MM.1S (cell line): ENCODE measurements around the gene ZNF174.

Source experiments
- DNase-seq: peaks from one replicate; pipeline ENCODE4 v3.0.0-alpha.2; 2015
- H2AFZ ChIP-seq: fragments of 300-600 bp; sonication (generic); 2 replicates; pipeline ENCODE4 v1.6.0; 2016; ENCODE audit warnings: antibody characterized with exemption, low read length
- H3F3A ChIP-seq: fragments of 300-600 bp; sonication (generic); 2 replicates; pipeline ENCODE4 v1.6.1; 2016; ENCODE audit warnings: mild to moderate bottlenecking, antibody characterized with exemption, low read length, moderate library complexity, mixed read lengths; ENCODE audit not compliant: insufficient read depth
- H3K27ac ChIP-seq: fragments of 300-600 bp; sonication (generic); 2 replicates; pipeline ENCODE4 v1.5.1; 2016; ENCODE audit warnings: mild to moderate bottlenecking, low read length
- H3K27me3 ChIP-seq: fragments of 300-600 bp; sonication (generic); replicated peaks from 2 replicates; pipeline ENCODE4 v1.6.0; 2016; ENCODE audit warnings: low read length; ENCODE audit not compliant: insufficient read depth
- H3K36me3 ChIP-seq: fragments of 300-600 bp; sonication (generic); replicated peaks from 2 replicates; pipeline ENCODE4 v1.6.1; 2016; ENCODE audit warnings: mild to moderate bottlenecking, low read length, mixed read lengths; ENCODE audit not compliant: insufficient read depth
- H3K4me1 ChIP-seq: fragments of 300-600 bp; sonication (generic); 2 replicates; pipeline ENCODE4 v1.6.1; 2016; ENCODE audit warnings: low read length, mixed read lengths
- H3K4me2 ChIP-seq: fragments of 300-600 bp; sonication (generic); 2 replicates; pipeline ENCODE4 v1.6.0; 2016; ENCODE audit warnings: low read depth, low read length
- H3K4me3 ChIP-seq: fragments of 300-600 bp; sonication (generic); 2 replicates; pipeline ENCODE4 v1.5.1; 2016; ENCODE audit warnings: low read length, mixed read lengths
- H3K79me2 ChIP-seq: fragments of 300-600 bp; sonication (generic); 2 replicates; pipeline ENCODE4 v1.6.1; 2016; ENCODE audit warnings: mixed run types, low read length, mixed read lengths
- H3K9ac ChIP-seq: fragments of 300-600 bp; sonication (generic); 2 replicates; pipeline ENCODE4 v1.6.1; 2016; ENCODE audit warnings: low read length, mixed read lengths
- H3K9me2 ChIP-seq: fragments of 300-600 bp; sonication (generic); replicated peaks from 2 replicates; pipeline ENCODE4 v1.6.1; 2016; ENCODE audit warnings: mild to moderate bottlenecking, low read length, mixed read lengths; ENCODE audit not compliant: insufficient read depth
- H3K9me3 ChIP-seq: fragments of 300-600 bp; sonication (generic); replicated peaks from 2 replicates; pipeline ENCODE4 v1.6.1; 2016; ENCODE audit warnings: mild to moderate bottlenecking, low read length, mixed read lengths; ENCODE audit not compliant: insufficient read depth
- H4K20me1 ChIP-seq: fragments of 300-600 bp; sonication (generic); 2 replicates; pipeline ENCODE4 v1.6.1; 2016; ENCODE audit warnings: mild to moderate bottlenecking, low read length, moderate library complexity, mixed read lengths; ENCODE audit not compliant: insufficient read depth
- EZH2 ChIP-seq: fragments of 300-600 bp; sonication (generic); optimal IDR thresholded peaks from 2 replicates; pipeline ENCODE3; 2017; ENCODE audit warnings: low read depth, mild to moderate bottlenecking, antibody characterized with exemption, low read length, mixed read lengths
- EZH2phosphoT487 ChIP-seq: fragments of 300-600 bp; sonication (generic); IDR thresholded peaks from 2 replicates; pipeline ENCODE4 v1.6.1; 2018; ENCODE audit warnings: antibody characterized with exemption, low read length
- TF ChIP-seq, protein P1 (sequence below): fragments of 300-600 bp; sonication (generic); IDR thresholded peaks from 2 replicates; pipeline ENCODE4 v1.5.1; 2016; ENCODE audit warnings: antibody characterized with exemption, low read length, mixed read lengths

ZNF174 gene

DNA sequence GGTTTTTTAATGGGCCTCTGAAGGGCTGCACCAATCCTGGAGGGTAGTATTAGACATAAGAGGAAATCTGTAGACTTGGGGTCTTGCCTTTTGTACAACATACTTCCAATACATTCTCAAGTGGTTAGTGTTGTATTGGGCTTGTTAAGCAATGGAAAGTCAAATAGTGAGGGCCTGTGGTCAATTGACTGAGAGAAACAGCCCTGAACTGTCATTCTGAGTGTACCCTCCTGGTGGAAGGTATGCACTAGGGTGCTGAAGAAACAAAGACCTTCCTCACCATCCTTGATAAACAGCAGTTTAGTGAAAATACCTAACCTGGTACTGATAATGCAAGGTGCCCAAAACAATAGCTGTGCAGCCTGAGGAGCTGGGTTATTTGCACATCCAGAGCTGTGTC, 23.1 kb upstream of the ZNF174 start:
- H3K9me2 ChIP-seq = no peaks in the 10 kb centered on the region

DNA sequence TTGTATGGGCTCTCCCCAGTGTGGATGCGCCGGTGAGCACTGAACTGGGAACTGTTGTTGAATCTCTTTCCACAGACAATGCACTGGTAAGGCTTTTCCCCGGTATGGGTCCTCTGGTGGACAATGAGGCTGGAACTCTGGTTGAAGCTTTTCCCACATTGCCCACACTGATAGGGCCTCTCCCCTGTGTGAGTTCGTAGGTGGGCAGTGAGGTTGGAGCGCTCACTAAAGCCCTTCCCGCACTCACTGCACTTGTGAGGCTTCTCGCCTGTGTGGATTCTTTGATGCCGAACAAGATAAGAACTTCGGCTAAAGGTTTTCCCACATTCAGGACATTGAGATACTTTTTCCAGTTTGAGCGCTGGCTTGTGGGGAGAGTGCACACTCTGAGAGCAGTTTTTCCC, 18.0 kb upstream of the ZNF174 start:
- no peaks in the 10 kb centered on the region for H3K9me3 ChIP-seq
- H3K36me3 ChIP-seq = peaks cover 27% of the 10 kb centered on the region
- H3K9me2 ChIP-seq = no peaks in the 10 kb centered on the region
- H3F3A ChIP-seq = no peaks in the 10 kb centered on the region
- no peaks in the 10 kb centered on the region for H4K20me1 ChIP-seq
- no peaks in the 10 kb centered on the region for H3K4me1 ChIP-seq
- no peak overlapping the region for H3K27ac ChIP-seq
- TF ChIP-seq, protein P1, sequence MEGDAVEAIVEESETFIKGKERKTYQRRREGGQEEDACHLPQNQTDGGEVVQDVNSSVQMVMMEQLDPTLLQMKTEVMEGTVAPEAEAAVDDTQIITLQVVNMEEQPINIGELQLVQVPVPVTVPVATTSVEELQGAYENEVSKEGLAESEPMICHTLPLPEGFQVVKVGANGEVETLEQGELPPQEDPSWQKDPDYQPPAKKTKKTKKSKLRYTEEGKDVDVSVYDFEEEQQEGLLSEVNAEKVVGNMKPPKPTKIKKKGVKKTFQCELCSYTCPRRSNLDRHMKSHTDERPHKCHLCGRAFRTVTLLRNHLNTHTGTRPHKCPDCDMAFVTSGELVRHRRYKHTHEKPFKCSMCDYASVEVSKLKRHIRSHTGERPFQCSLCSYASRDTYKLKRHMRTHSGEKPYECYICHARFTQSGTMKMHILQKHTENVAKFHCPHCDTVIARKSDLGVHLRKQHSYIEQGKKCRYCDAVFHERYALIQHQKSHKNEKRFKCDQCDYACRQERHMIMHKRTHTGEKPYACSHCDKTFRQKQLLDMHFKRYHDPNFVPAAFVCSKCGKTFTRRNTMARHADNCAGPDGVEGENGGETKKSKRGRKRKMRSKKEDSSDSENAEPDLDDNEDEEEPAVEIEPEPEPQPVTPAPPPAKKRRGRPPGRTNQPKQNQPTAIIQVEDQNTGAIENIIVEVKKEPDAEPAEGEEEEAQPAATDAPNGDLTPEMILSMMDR = no peak
- TF ChIP-seq EZH2 (no peak), EZH2phosphoT487 (no peak)
- H3K4me2 ChIP-seq = no peak overlapping the region
- H3K27me3 ChIP-seq = no peaks in the 10 kb centered on the region
- H3K79me2 ChIP-seq = no peaks in the 10 kb centered on the region
- H3K9ac ChIP-seq = no peak overlapping the region
- no peak overlapping the region for H3K4me3 ChIP-seq
- no peak overlapping the region for H2AFZ ChIP-seq
- no peak for DNase-seq

More for the DNA sequence above, 23.1 kb upstream of the ZNF174 start:
- Histone ChIP-seq H3K27ac (no peak overlapping the region), H3K4me1 (no peaks in the 10 kb centered on the region), H3K4me2 (no peak overlapping the region), H2AFZ (no peak overlapping the region), H3K9ac (no peak overlapping the region), H3K27me3 (no peaks in the 10 kb centered on the region), H3K36me3 (peaks cover 7% of the 10 kb centered on the region; the same call in 1 of the 2 replicates), H3F3A (no peaks in the 10 kb centered on the region), H4K20me1 (no peaks in the 10 kb centered on the region), H3K4me3 (no peak overlapping the region), H3K79me2 (no peaks in the 10 kb centered on the region), H3K9me3 (no peaks in the 10 kb centered on the region)
- DNase-seq = no peak
- TF ChIP-seq, protein P1 = no peak
- TF ChIP-seq EZH2phosphoT487 = no peak
- TF ChIP-seq EZH2 = no peak

DNA sequence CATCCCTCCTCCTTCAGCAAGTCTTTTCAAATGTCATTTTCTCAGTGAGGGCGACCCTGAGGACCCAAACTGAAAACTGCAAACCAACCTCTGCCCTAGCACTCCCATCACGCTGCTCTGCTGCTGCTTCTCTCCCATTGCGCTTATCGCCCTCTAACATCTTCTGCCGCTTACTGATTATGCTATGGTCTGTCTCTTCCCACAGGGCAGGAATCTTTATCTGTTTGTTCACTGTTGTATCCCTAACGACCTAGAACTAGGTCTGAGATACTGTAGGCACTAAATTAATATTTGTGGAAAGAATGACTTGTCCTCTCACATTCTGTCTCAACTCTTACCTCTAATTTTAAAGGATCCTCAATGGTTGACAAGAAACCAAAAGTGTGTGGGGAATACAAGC, 12.7 kb upstream of the ZNF174 start:
- no peak overlapping the region for H2AFZ ChIP-seq
- no peaks in the 10 kb centered on the region for H3K27me3 ChIP-seq
- no peak overlapping the region for H3K4me2 ChIP-seq
- H3K9me2 ChIP-seq = no peaks in the 10 kb centered on the region
- no peak for DNase-seq
- no peaks in the 10 kb centered on the region for H4K20me1 ChIP-seq
- no peak overlapping the region for H3K27ac ChIP-seq
- no peaks in the 10 kb centered on the region for H3K4me1 ChIP-seq
- peaks cover 31% of the 10 kb centered on the region for H3K36me3 ChIP-seq
- no peak overlapping the region for H3K9ac ChIP-seq
- no peaks in the 10 kb centered on the region for H3F3A ChIP-seq
- no peaks in the 10 kb centered on the region; the same call in 1 of the 2 replicates for H3K9me3 ChIP-seq
- TF ChIP-seq, protein P1 = no peak
- TF ChIP-seq EZH2phosphoT487 (no peak), EZH2 (no peak)
- 0 out of 2 replicates have a peak, but pooled peaks cover 4% of the 10 kb centered on the region for H3K79me2 ChIP-seq
- no peak overlapping the region for H3K4me3 ChIP-seq
